Fibroblast of lung (primary cell): Measurements from ENCODE around the gene C15orf39.

ENCODE experiments used
- EZH2 ChIP-seq: IDR thresholded peaks from 2 replicates; pipeline ENCODE4 v1.5.1; 2012; ENCODE audit warnings: low read length, control low read depth, mild to moderate bottlenecking; ENCODE audit errors: missing control alignments
- TF ChIP-seq, protein P1 (sequence below), 2 donors: IDR thresholded peaks in 1 of 2; conservative IDR thresholded peaks in 1 of 2; 1 replicate in 1 of 2; 2 replicates in 1 of 2; pipeline ENCODE4 v1.5.1; 2011 to 2012; ENCODE audit warnings: low read length in 2 of 2, control low read depth in 1 of 2, inconsistent platforms in 1 of 2, low read depth in 1 of 2, mild to moderate bottlenecking in 1 of 2

DNA sequence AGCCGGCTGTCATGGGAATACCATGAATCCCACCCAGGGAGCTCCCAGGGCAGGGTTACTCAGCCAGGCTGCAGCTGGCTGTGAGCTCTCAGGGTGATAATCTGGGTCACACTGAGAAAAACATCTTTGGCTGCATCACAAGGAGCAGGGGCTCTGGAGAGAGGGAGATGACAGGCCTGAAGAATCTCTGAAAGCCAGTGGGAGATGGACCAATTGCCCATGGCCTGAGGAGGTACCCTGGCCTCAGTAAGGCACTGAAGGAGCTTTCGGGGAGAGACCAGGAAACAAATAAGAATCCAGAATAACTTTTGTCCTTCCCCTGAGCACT is 28.3 kb downstream of the C15orf39 start:
- TF ChIP-seq, protein P1, sequence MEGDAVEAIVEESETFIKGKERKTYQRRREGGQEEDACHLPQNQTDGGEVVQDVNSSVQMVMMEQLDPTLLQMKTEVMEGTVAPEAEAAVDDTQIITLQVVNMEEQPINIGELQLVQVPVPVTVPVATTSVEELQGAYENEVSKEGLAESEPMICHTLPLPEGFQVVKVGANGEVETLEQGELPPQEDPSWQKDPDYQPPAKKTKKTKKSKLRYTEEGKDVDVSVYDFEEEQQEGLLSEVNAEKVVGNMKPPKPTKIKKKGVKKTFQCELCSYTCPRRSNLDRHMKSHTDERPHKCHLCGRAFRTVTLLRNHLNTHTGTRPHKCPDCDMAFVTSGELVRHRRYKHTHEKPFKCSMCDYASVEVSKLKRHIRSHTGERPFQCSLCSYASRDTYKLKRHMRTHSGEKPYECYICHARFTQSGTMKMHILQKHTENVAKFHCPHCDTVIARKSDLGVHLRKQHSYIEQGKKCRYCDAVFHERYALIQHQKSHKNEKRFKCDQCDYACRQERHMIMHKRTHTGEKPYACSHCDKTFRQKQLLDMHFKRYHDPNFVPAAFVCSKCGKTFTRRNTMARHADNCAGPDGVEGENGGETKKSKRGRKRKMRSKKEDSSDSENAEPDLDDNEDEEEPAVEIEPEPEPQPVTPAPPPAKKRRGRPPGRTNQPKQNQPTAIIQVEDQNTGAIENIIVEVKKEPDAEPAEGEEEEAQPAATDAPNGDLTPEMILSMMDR (conservative IDR thresholded peaks at IDR 0.05 in 1 of 2, IDR thresholded peaks at IDR 0.05 in 1 of 2; ENCODE audit: low read depth in 1 of 2, low read length in 2 of 2): no peak
- TF ChIP-seq EZH2: no peak
